DMS79 (cell line): Measurements from ENCODE around the gene RAB3C.
"Not testable (repeated sequence)": the region's sequence is repeated elsewhere in the genome, so short reads cannot be mapped to it uniquely, and the experiment has no call there.

Source experiments
- DNase-seq: peaks from one replicate; lab custom pipeline; 2025; lab: John Stamatoyannopoulos, UW

Gene RAB3C

DNA sequence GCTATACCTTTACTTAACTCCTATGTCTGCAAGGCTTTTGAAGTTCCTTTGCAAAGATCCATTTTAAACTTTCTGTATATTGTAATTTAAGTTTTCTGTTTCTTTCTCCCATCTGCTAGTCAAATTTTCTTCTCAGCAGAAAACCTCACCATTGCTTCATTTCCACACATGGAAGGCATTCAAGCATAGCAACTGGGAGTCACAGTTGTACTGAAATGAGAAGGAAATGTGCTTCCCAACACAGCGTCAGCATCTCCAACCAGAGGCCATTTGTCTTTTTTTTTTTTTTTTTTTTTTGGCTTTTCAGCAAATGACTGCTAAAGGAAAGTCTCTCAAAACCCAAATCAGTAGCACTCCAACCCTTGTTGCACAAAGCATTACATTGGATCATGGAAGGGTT lies 92.5 kb downstream of the RAB3C start:
- no peak for DNase-seq

DNA sequence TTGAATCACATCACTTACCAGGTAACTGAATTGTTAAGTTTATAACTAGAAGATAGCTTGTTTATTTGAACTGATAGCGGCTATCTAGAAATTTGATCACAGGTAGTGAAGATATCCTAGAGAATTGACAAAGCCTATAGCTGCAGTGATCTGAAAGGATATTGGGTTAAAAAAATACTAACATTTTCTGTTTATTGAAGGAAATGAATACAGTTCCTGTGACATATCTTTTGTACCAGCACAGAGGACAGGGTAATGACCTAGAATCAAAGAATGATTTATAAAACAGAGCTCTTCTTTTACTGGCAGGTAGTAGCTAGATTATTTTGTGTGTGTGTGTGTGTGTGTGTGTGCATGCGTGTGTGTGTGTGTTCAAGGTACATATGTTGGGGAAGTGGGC lies 94.8 kb downstream of the RAB3C start:
- DNase-seq = no peak

DNA sequence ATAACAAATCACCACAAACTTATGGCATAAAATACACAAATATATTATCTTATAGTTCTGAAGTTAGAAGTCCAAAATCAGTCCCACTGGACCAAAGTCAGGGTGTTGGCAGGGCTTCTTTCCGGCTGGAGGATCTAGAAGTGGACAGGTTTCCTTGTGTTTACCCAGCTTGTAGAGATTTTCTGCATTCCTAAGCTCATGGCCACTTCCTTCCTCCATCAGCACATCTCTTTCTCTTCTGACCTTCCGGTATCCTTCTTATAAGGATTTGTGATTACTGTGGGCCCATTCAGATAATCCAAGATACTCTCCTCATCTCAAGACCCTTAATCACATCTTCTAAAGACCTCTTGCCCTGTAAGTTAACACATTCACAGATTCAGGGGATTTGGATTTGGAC lies 97.6 kb downstream of the RAB3C start:
- no peak for DNase-seq

DNA sequence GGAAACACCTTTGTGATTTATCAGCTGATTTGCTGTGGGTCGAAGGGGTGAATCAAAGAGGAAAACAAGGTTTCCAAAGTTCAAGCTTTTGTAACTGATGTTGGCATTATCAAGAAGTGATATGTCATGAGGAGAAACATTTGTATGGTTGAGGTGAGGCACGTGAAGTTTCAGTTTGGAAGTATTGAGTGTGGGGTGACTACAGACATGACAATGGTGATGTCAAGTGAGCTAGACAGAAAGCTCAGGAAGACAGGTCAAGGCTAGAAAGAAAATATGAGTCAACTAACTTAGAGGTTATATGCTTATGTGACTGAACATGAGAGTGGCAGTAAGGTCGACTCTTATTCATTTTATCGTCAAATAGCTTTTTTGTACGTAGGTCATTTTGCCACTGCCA lies 99.1 kb downstream of the RAB3C start:
- no peak for DNase-seq

DNA sequence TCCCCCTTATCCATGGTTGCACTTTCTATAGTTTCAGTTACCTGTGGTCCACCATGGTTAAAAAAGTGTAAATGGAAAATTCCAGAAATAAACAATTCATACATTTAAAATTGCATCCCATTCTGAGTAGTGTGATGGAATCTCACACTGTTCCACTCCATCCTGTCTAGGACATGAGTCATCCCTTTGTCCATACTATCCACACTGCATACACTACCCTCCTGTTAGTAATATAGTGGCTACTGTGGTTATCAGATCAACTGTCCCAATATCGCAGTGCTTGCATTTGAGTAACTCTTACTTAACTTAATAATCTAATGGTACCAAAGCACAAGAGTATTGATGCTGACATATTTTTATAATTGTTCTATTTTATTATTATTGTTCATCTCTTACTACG lies 100.7 kb downstream of the RAB3C start:
- DNase-seq = no peak

DNA sequence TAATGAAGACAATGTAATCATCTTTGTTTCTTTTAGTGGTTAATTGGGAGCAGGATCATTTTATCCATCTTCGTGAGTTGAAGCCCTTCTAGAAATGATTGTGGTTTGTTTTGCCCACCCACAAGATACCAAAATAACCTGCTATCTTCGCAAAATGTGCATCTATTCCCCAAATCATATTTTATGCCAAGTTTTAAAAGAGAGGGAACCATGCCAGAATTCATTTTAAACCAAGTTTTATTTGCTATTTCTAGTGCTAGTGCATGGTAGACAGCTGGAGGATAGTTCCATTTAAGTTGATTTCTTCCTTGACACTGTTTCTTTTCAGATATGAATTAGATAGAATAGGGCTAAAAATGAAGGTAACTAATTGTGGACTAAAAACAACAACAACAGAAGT lies 104.2 kb downstream of the RAB3C start:
- no peak for DNase-seq

DNA sequence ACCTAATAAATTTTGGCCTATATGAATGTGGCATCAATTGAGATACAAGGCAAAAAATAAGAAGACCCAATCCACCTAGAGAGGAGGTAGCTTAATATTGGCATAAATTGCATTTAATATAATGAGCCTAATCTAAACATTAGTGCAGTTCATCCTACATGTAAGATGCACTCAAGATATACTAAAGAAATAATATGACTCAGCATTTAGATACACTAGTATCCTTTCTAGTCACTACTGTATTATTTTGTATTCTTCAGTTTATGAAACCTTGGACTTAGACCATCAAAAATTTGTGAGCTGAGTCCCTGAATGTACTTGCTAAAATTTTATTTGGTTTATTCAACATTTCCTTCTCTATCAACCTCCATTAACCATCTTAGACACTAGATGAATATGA lies 104.7 kb downstream of the RAB3C start:
- no peak for DNase-seq

DNA sequence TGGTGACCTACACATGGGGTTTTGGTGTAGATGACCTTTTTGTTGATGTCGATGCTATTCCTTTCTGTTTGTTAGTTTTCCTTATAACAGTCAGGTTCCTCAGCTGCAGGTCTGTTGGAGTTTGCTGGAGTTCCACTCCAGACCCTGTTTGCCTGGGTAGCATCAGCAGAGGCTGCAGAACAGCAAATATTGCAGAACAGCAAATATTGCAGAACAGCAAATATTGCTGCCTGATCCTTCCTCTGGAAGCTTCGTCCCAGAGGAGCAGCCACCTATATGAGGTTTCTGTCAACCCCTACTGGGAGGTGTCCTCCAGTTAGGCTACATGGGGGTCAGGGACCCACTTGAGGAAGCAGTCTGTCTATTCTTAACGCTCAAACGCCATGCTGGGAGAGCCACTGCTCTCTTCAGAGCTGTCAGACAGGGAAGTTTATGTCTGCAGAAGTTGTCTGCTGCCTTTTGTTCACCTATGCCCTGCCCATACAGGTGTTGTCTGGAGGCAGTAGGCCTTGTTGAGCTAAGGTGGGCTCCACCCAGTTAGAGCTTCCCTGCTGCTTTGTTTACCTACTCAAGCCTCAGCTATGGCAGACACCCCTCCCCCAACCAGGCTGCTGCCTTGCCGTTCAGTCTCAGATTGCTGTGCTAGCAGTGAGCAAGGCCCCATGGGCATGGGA lies 116.3 kb downstream of the RAB3C start:
- DNase-seq = not testable (repeated sequence)

DNA sequence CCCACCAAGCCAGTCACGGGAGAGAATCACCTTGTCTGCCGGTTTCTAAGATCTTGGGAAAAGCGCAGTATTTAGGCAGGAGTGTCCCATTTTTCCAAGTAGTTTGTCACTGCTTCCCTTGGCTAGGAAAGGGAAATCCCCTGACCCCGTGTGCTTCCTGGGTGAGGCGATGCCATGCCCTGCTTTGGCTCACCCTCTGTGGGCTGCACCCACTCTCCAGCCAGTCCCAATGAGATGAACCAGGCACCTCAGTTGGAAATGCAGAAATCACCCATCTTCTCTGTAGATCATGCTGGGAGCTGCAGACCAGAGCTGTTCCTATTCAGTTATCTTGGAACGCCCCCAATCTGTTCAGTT lies 116.9 kb downstream of the RAB3C start:
- DNase-seq = no peak

DNA sequence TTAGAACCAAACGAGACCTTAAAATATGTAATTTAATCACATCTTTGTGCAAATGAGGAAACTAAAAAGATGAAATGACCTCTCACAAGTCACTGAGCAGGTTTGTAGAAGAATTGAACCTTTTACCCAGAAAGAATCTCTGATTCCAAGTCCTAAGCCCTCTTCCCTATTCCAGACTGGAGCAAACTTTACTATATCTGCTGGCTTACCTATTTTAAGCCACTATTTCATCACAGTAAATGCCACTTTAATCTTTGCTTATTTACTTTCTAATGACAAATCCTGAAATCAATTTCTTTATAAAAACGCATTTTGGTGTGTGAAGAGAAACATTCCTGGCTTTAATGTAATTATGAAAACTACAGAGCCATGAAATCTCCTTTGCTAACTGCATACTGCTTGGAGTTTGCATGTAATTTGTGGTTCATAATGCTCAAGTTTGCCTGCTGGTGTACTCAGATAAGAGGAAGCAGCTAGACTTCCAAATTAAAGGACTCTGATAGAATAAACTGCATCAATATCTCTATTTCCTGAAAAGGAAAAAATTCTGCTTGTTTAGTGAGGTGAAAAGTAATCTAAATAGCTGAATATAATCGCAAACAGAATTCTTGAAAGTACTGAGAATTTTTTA lies 121.2 kb downstream of the RAB3C start:
- no peak for DNase-seq

DNA sequence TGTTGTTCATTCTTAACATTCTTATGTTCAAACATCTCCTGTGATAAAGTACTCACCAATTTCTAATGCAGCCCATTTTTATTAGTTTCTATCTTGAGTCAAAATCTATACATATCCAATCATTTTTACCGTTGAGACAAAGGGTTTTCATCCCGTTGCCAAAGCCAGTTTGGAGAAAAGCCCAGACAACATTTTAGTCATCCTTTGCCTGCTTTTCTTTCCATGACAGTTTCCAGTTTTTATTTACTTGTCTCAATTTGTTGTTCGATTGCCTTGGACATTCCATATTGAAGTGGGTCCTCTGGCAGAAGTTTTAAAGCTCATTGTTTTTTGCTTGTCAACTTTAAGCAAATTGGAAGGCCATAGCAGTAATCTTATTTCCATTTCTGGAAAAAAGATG lies 123.9 kb downstream of the RAB3C start:
- no peak for DNase-seq

DNA sequence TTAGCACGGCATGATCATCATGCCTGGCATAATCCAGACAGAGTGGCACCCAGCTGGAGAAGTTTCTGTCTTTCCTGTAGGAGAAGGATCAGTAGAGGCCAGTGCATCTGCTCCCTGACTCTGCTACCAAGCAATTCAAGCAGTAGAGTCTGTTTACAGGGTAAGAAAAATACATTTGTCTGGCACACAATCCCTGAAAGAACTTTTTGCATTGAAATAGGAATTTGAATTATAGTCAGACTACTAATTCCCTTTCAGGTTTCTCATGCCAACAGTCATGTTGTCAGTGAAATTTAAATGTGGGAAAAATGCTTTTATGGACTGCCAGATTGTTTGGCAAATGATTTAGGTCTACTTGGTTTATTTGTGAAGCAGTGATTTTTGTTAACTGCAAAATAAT lies 125.6 kb downstream of the RAB3C start:
- no peak for DNase-seq

DNA sequence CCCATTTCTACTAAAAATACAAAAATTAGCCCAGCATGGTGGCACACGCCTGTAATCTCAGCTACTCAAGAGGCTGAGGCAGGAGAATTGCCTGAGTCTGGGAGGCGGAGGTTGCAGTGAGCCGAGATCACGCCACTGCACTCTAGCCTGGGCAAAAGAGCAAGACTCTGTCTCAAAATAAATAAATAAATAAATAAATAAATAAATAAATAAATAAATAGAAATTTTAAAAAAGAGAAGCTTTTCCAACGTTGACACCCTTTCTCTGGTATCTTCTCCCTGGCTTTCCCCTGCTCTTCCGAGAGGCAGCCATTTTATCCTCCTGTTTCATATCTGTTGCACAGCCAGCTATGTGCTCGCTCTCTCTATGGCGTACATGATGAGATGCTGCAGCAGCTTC lies 127.5 kb downstream of the RAB3C start:
- not testable (repeated sequence) for DNase-seq

DNA sequence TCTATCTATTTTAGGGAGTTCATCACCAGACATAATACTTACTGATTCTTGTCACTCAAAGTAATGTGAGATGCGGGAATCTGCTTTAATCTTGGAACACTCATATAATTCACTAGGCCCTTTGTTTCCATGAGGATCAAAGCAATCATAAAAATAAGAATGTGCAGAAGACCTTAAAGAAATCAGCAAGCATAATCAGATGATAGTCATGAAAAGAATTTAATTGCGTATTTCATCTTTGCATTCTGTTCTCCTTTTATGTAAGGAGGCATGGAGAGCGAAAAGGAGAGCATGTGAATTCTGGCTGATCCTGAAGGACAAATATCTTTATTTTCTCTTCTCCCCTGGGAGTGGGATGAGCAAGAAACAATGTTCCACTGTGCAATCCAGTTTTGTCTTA lies 128.0 kb downstream of the RAB3C start:
- DNase-seq = no peak

DNA sequence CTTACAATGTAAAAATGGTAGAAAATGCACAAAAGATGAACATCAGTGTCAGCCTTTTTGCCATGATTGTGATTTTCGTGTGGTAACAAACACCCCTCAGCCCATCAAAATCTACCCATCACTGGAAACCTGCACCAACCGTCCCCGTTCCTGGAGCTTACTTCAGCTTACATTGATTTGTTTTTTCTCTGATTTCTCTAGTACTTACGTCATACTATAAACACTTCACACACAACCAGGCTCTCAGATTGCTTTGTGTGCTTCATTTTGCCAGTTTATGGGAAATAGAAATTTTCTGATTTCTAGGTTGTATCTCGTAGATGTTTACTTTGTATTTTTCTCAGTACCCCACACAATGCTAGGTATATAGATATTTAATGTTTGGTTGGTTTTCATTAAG lies 129.1 kb downstream of the RAB3C start:
- no peak for DNase-seq

DNA sequence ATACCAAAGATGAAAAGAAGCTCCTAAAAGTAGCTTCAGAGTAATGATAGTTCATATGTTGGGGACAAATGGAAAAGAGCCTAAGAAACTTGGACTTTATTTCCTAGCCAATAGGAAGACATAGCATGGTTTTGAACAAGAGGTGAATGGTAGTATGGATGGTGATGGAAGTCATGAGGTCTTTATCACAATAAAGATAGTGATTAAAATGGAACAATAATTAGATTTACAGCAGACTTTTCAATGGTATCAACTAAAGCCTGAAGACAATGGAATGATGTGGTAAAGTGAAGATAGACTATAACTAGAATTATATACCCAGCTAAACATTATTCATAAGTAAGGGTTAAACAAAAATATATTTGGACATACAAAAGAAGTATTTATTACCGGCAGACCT lies 131.2 kb downstream of the RAB3C start:
- DNase-seq = no peak

DNA sequence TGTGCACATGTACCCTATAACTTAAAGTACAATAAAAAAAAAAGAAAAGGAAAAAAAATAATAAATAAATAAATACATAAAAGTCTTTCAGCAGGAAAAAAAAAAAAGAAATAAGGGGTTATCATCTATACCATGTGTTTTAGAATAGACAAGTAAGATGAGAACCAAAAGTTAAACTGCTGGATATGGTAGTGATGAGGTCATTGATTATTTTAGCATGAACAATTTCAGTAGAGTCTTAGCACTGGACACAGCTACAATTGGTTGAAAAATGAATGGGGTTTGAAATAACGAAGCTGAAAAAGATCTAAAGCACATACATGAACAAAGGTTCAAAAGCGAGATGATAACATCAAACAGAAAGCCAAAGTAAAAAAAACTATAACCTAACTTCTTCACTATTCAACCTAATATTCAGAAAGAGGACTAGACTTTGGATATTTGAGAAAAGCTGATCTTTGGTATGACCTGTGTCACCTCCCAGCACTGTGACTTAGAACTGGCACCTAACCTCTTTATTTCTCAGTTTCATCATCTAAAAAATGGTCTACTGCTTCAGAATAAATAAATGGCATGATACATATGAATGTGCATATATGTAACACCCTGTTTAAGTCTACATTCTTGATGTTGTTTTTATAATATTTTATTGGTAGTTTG lies 133.3 kb downstream of the RAB3C start:
- no peak for DNase-seq

DNA sequence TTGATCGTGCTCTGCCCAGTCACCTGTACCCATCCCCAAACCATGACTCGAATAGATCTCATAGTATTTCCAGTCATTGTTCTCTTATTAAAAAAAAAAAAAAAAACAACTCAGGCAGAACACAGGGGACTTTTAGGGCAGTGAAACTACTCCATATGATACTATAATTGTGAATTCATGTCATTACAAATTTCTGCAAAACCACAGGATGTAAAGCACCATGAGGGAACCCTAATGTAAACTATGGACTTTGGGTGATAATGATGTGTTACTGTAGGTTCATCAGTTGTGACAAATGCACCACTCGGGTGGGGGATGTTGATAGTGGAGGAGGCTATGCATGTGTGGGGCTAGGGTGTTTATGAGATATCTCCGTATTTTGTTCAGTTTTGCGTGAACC lies 133.8 kb downstream of the RAB3C start:
- no peak for DNase-seq

DNA sequence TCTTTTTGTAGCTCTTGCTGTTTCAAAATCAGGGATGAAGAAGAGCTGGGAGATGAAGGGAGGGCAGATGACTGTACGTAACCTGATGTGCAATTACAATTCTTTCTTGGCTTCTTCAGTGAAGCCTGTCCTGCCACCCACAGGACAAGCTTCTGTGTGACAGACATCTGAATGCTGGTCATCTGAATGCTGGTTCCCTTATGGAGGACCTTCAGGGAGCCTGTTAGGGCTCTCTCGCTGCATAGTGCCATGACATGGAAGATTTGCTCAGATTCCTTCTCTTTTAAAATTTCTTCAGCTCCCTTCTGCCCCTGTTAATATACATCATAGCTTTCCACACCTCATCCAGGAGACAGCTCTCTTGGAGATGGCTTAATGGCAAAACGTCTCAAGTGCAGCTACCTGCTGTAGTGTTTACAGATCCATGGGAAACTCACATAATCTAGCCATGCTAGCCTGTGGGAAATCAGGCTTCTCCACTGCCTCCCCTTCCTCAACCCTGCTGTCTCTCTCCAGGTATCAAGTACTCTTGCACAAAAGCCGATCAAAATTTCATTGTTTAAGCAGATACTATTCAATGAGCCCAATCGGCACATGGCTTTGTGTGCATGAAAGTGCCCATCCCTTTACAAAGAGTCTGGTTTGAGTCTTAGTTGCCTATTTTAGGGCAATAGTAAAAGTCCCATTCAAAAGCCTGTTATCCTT lies 134.6 kb downstream of the RAB3C start:
- DNase-seq = no peak

DNA sequence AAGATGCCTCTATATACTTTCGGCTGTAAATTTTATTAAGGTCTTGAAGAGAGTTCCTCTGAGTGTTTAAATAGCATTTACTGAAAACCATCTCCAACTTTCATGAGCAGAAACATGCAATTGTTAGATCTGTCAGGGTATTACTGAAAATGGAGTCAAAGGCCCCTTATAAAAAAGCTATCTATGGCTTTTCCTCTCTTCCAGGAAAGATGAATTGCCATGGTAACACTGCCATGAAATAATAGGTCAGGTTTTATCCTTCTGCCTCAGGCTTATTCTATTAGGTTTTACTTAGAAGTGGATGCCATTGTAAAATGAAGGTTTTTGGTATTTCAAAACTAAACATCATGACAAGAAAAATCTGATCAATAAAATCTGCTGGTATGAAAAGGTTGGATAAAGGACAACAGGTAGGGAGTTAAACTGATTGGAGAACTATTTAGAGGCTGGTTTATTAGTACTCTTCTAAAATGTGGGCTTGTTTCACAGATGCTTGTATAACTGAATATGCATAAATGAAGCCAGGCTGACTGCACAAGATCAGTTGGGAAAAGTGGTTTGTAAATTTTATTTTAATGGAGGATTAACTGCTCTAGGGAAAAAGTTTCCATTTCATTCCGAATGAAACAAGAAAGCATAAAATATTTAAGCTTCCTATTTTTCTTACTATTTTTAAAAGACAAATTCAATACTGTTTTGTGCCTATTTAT lies 135.5 kb downstream of the RAB3C start:
- DNase-seq = no peak

DNA sequence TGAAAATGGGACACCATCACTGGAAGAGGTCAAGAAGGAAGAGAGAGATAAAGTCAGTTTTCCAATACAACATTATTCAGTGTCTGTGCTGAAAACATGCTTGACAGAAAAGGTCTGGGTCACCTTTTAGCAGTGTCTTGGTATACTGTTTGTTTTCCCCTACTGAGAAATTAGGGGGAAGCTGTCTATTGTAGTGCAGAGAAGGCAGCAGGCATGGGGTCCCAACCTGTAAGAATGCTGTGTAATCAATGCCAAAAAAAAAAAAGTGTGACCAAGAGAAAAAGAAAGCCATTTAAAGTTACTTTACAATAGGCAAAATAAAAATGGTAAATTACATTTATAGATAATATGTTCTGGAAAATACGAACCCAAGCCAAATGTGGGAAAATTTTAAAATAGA lies 139.3 kb downstream of the RAB3C start:
- no peak for DNase-seq

DNA sequence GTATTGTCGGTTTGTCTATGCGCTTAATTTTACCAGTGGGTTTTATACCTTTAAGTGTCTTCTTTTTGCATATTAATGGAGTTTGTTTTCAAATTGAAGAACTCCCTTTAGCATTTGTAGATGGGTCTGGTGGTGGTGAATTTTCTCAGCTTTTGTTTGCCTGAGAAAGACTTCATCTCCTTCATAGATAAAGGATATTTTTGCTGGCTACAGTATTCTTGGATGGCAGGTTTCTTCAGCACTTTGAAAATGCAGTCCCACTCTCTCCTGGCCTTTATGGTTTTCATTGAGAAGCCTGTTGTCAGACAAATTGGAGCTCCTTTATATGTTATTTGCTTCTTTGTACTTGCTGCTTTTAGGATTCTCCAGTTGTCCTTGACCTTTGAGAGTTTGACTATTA lies 142.1 kb downstream of the RAB3C start:
- no peak for DNase-seq

DNA sequence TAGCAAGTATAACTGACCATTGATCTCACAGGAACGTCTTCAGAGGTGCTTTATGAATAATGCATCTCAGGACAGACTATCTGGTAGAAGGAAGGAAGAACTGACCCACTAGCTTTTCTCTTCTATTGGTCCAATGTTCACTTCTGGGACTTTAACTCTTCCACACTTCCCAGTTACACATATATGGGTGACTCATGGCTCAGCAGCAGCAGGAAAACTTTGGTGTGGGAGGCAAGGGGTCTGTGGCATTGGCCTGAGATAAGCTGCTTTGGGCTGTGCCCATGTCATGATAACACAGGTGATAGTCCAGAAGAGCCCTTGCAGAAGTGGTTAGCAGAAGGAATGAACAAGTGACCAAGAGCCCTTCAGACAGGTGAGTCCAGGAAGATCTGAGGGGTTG lies 148.8 kb downstream of the RAB3C start:
- no peak for DNase-seq
